Measurements from ENCODE around the gene PPP1R10. TPM values are rescaled to one million over a fixed set of nuclear protein-coding genes. Genes with fewer than 3 reads are reported as not detected.

Gene PPP1R10
- polyA plus RNA-seq, 2 of the 4 experiments (the other 2 are of a cell fraction): 26.4 to 37.6 TPM

DNA sequence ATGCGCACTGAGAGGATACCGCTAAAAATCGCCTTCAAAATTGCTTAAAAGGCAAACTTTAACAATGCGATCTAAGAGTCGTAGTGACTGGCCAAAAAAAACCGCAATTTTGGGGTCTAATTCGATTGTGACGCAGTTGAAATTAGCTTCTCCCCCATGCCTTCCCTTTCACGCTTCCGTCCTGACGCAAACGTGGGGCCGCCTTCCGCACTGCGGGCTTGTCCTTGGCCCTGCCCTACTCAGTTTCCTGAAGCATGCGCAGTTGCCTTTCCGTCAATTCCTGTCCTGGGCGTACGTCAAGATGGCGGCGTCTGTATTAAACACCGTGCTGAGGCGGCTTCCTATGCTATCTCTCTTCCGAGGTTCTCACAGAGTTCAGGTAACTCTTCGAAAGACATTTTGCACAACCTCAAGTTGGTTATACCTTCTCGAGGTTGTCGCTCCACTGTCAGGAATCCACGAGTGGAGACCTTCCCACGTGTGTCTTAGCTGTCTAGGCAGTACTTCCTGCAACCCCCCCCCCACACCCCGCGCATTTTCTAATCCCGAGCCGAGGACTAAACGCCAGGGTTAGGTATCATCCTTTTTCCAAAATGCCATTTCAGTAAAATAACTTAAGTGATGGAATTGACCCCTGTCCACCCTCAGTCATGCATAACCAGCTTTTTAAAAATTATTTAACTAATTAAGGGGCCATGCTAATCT is 674 bp upstream of the PPP1R10 start, which contains the start of gene MRPS18B:
Gene MRPS18B (plus strand): TSS at position 276 of the 705 bp plus-strand sequence. CDS start 26 bp downstream, at position 302.
- Histone ChIP-seq H3K4me1 (peaks cover 26% of the 10 kb centered on the region), H3K9me3 (no peaks in the 10 kb centered on the region), H3K4me2 (peak within 1 kb of the TSS; percentile 100), H3K27ac (peak within 1 kb of the TSS; percentile 94 to 97), H3K4me3 (peak within 1 kb of the TSS; percentile 88)
- 1% methylated on average over 34 of the region's 34 CpGs for WGBS (ENCODE audit: missing lambda C conversion rate)
- no peak for FAIRE-seq
- peak; percentile 80 to 85 for ATAC-seq
- ChIA-PET CTCF (interaction anchor here (0.6 to 1.3 kb wide), 3 partner anchors 8 to 105 kb away, joined by 3 to 5 read pairs (median 4); partner anchors contain the start of gene ATAT1), POLR2A (interaction anchor here (0.6 to 1.3 kb wide), 7 partner anchors 9 to 1197 kb away, joined by 3 to 7 read pairs (median 3); partner anchors contain the start of genes ABCF1, ATAT1, C6orf136 and DHX16)
- peak; percentile 74 to 96 for DNase-seq (ENCODE audit: low read depth in 1 of 2, low spot score in 1 of 2)
- no peak for TF ChIP-seq CHD2 (IDR thresholded peaks at IDR 0.05; ENCODE audit: low read length, partially characterized antibody)
- TF ChIP-seq, protein P1, sequence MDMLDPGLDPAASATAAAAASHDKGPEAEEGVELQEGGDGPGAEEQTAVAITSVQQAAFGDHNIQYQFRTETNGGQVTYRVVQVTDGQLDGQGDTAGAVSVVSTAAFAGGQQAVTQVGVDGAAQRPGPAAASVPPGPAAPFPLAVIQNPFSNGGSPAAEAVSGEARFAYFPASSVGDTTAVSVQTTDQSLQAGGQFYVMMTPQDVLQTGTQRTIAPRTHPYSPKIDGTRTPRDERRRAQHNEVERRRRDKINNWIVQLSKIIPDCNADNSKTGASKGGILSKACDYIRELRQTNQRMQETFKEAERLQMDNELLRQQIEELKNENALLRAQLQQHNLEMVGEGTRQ (IDR thresholded peaks at IDR 0.05): no peak
- TF ChIP-seq NFE2L2 (conservative IDR thresholded peaks at IDR 0.05; ENCODE audit: low read length): no peak
- TF ChIP-seq HOXB13 (CRISPR knock-in tag; IDR thresholded peaks at IDR 0.05; ENCODE audit: low read depth): no peak
- TF ChIP-seq KDM1A (IDR thresholded peaks at IDR 0.05; ENCODE audit: low read depth): no peak
- no peak for TF ChIP-seq FOSB (CRISPR knock-in tag; IDR thresholded peaks at IDR 0.05)
- TF ChIP-seq REST (IDR thresholded peaks at IDR 0.05): no peak
- TF ChIP-seq MYC (IDR thresholded peaks at IDR 0.05; ENCODE audit: borderline replicate concordance, low read length): peak; percentile 73; the same call in 1 of the 2 replicates
- TF ChIP-seq CHD4 (IDR thresholded peaks at IDR 0.05; ENCODE audit: borderline replicate concordance): no peak
- no peak for TF ChIP-seq RARB (CRISPR knock-in tag; IDR thresholded peaks at IDR 0.05)
- TF ChIP-seq, protein P2, sequence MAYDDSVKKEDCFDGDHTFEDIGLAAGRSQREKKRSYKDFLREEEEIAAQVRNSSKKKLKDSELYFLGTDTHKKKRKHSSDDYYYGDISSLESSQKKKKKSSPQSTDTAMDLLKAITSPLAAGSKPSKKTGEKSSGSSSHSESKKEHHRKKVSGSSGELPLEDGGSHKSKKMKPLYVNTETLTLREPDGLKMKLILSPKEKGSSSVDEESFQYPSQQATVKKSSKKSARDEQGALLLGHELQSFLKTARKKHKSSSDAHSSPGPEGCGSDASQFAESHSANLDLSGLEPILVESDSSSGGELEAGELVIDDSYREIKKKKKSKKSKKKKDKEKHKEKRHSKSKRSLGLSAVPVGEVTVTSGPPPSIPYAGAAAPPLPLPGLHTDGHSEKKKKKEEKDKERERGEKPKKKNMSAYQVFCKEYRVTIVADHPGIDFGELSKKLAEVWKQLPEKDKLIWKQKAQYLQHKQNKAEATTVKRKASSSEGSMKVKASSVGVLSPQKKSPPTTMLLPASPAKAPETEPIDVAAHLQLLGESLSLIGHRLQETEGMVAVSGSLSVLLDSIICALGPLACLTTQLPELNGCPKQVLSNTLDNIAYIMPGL (CRISPR knock-in tag; IDR thresholded peaks at IDR 0.05; ENCODE audit: borderline replicate concordance): no peak
- TF ChIP-seq CBX2 (IDR thresholded peaks at IDR 0.05; ENCODE audit: borderline replicate concordance, low read depth): no peak
- no peak for TF ChIP-seq ZSCAN20 (CRISPR knock-in tag; IDR thresholded peaks at IDR 0.05)
- no peak for TF ChIP-seq BHLHE40 (IDR thresholded peaks at IDR 0.05; ENCODE audit: low read depth, low read length)
- no peak for TF ChIP-seq TP53 (CRISPR knock-in tag; IDR thresholded peaks at IDR 0.05)
- no peak for TF ChIP-seq SREBF2 (IDR thresholded peaks at IDR 0.05)
- no peak for TF ChIP-seq ZNF302 (CRISPR knock-in tag; IDR thresholded peaks at IDR 0.05)
- TF ChIP-seq, protein P3, sequence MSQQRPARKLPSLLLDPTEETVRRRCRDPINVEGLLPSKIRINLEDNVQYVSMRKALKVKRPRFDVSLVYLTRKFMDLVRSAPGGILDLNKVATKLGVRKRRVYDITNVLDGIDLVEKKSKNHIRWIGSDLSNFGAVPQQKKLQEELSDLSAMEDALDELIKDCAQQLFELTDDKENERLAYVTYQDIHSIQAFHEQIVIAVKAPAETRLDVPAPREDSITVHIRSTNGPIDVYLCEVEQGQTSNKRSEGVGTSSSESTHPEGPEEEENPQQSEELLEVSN (IDR thresholded peaks at IDR 0.05; ENCODE audit: borderline replicate concordance, low read depth): 0 out of 2 replicates have a peak, but pooled peaks have one; percentile 23
- TF ChIP-seq FOSL2 (IDR thresholded peaks at IDR 0.05): no peak
- no peak for TF ChIP-seq FOSL2 (CRISPR knock-in tag; IDR thresholded peaks at IDR 0.05)
- no peak for TF ChIP-seq CEBPB (IDR thresholded peaks at IDR 0.05)
- no peak for TF ChIP-seq RAD21 (conservative IDR thresholded peaks at IDR 0.05 in 1 of 2, IDR thresholded peaks at IDR 0.05 in 1 of 2)
- TF ChIP-seq HDAC2 (IDR thresholded peaks at IDR 0.05): no peak; the same call in 1 of the 2 replicates
- TF ChIP-seq MAZ (IDR thresholded peaks at IDR 0.05; ENCODE audit: borderline replicate concordance, low read depth, low read length): 0 out of 2 replicates have a peak, but pooled peaks have one; percentile 17
- no peak for TF ChIP-seq HOXB5 (CRISPR knock-in tag; IDR thresholded peaks at IDR 0.05)
- no peak for TF ChIP-seq NPAS2 (CRISPR knock-in tag; IDR thresholded peaks at IDR 0.05; ENCODE audit: borderline replicate concordance)
- no peak for TF ChIP-seq FOXS1 (CRISPR knock-in tag; IDR thresholded peaks at IDR 0.05)
- TF ChIP-seq HES2 (IDR thresholded peaks at IDR 0.05): no peak
- TF ChIP-seq ZFP36 (IDR thresholded peaks at IDR 0.05; ENCODE audit: borderline replicate concordance, partially characterized antibody): no peak
- no peak for TF ChIP-seq EP300 (IDR thresholded peaks at IDR 0.05)
- no peak; a peak in 2 of 5 replicates for TF ChIP-seq JUN (IDR thresholded peaks at IDR 0.05)
- TF ChIP-seq EHF (CRISPR knock-in tag; IDR thresholded peaks at IDR 0.05): no peak
- no peak for TF ChIP-seq RFX5 (IDR thresholded peaks at IDR 0.05)
- TF ChIP-seq POLR2AphosphoS2 (conservative IDR thresholded peaks at IDR 0.05; ENCODE audit: low read length): no peak

Measured in A549 (cell line).